ENCODE measurements around the gene ASTE1.
"Not testable (repeated sequence)": the region's sequence is repeated elsewhere in the genome, so short reads cannot be mapped to it uniquely, and the experiment has no call there.

The ASTE1 gene

DNA sequence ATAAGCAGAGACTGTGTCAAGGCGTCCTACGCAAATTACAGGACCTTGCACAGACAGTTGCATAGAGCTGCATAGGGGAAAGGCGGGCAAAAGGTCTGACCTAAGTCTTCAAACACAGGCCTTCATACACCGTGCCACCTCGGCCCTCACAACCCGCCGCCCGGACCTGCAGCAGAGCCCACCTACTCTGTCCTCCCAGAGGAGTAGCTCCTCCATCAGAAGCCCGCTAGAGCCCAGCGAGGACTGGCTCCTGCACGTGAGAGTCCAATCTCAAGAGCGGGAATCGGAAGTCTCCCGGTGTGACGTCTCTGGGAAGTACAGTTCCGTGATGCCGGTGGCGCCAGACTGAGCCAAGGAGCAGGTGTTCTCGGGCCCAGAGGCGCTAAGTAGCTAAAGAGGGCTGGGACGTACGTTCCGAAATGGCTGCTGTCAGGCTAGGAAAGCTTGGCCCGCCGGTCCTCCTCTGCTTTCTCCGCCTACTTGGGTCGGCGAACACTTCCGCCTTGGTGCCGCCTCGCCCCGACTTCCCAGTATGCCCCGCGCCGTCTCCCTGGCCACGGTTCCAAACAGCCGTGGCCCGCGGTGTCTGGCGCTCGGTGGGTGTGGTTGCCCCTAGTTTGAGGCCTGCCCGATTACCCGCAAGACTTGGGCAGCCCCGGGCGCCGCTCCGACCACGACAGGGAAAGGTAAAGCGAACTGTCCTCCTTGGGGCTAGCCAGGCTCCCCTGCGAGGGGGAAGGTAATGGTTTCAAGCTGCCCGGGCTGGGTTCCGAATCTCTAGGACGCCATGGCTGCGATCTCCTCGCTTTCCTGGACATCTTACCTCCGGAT lies at the start of gene ASTE1, which contains the start of gene NEK11:
ASTE1 (minus strand) TSS at position 505 of the 831 bp plus-strand sequence. CDS start 1,519 bp downstream, outside the sequence.
NEK11 (plus strand) TSS at position 557 of the 831 bp plus-strand sequence. CDS start 2,832 bp downstream, outside the sequence.
- peak; percentile 80 to 87 for DNase-seq (ENCODE audit: extremely low read depth in 1 of 2, low read depth in 1 of 2)

DNA sequence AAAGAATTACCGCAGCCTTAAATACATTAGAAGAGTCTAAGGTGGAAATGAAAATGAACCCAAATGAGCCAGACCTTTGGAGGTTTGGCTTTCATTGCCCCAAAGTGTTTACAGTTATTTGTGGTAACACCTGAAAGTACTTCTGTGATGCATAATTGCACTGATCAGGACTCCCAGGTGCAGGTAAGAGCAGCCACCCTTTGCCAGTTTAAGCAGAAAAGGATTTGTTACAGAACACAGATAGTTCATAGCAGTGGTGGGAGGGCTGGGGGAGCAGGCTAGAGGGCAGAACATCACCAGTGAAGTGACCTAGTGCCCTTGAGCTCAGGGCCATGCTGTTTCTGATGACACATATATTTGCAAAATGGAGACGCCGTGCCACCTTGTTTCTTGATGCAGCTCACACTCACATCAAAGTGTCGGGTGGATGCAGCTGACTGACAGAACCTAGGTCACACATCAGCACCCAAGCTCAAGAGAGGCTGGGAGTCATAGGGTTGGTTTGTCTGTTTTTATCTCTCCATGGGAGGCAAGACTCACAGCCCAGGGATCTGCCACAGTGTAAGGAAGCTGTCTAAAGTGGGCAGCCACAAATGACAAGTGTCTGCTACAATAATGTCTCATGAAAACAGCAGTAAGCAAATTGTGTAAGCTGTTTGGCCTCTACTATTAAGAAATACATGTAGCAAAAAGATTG lies 49.2 kb upstream of the ASTE1 start:
- DNase-seq (ENCODE audit: extremely low read depth in 1 of 2, low read depth in 1 of 2): no peak

DNA sequence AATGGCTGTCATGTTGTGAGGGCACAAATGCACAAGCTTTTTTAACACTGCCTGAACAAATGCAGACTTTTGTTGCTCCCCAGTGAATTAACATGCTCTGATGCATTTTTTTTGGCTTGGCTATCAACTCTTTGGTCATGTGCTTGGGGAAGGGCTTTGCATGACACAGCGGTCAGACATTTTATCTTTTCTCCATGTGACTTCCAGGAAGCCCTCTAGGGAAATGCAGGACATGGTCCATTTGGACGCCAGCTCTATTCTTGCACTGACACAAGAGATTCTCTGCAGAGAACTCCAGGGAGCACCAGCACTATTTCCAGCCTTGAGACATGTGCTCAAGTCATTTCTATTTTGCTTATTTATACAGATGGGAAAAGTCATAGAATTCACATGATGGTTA lies 46.2 kb upstream of the ASTE1 start:
- no peak for DNase-seq (ENCODE audit: extremely low read depth in 1 of 2, low read depth in 1 of 2)

- no peak for DNase-seq (ENCODE audit: extremely low read depth in 1 of 2, low read depth in 1 of 2)
Measured at GRCh38 chr3:131072099-131072559, 45.5 kb upstream of the ASTE1 start.

GRCh38 chr3:131067983-131068382 lies 41.4 kb upstream of the ASTE1 start:
- DNase-seq (ENCODE audit: extremely low read depth in 1 of 2, low read depth in 1 of 2): no peak

DNA sequence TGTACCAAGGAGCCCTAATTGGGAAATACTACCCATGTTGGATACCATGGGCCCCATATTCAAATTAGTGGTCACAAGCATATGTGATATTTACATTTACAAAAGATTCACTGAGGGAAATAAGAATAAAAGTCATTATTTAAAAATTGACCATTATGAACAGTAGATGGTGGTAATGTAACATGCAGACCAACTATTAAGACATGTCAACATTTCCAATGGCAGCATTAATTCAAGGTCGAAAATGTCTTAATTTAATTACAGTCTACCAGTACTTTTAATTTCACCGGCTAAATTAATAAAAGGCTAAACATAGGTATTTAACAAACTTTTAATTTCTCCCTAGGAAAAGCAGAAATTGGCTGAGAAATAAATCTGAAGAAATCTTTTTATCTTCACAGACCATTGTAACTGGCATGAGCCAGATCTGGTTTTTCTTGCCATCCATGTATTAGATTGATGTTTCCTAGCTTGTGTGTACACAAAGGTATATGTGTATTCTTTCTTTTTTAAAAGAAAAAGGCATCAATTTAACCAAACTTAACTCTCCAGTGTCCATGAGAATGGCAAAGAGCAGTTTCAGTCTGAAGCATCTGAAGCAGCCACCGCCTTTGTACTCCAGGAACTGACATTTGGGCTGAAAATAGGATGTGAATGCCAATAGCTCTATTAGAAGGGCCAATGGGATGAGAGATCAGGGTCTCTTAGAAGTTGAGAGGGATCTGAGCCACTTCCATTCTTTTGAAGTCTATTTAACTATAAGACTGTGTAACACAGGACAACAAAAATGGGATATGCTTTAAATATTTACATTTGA lies 26.6 kb upstream of the ASTE1 start:
- no peak for DNase-seq (ENCODE audit: extremely low read depth in 1 of 2, low read depth in 1 of 2)

DNA sequence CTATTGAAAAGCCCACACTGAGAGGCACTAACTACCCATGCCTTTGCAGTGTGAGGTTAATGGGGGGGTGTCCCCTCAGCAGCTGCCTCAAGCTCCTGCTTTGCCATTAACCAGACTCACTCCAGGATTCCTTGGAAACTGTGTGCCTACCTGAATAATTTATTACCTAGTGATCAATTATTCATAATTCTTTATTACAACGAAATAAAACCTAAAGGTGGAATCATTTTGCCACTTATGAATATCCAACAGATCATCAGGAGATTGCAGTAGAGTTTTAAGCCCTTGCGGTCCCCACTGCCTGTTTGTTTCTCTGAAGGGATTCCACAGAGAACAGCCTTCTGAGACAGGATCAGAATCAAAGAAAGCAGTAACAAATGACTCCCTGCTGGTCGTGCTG lies 23.4 kb upstream of the ASTE1 start:
- no peak for DNase-seq (ENCODE audit: extremely low read depth in 1 of 2, low read depth in 1 of 2)

DNA sequence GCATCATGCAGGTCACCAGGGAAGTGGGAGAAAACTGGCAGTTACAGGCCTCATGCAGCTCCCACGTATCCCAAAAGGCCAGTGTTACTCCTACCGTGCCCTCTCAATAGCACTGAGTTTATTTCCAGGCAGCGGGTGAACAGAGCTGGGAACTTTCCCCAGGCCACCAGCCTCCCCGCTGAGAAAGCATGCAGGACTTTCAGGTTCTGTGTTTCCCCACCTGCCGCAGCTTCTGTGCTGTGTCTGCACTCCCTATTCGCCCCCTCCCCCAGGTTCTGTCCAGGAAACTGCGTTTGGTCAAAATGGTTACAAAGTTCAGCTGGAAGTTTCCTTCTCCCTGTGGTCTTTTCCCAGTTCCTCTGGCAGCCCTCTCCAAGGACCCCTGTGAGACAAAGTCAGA lies 21.4 kb upstream of the ASTE1 start:
- DNase-seq (ENCODE audit: extremely low read depth in 1 of 2, low read depth in 1 of 2): no peak

DNA sequence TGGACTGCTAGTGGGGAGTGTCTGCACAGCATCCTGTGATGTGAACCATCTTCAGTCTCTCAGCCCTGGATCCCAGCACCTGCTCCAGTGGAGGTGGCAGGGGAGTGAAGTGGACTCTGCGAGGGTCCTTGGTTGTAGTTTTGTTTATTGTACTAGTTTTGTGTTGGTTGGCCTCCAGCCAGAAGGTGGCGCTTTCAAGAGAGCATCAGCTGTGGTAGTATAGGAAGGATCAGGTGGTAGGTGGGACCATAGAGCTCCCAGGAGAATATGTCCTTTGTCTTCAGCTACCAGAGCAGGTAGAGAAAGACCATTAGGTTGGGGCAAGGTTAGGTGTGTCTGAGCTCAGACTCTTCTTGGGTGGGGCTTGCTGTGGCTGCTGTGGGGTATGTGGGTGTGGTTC lies 21.0 kb upstream of the ASTE1 start:
- no peak for DNase-seq (ENCODE audit: extremely low read depth in 1 of 2, low read depth in 1 of 2)

- DNase-seq (ENCODE audit: extremely low read depth in 1 of 2, low read depth in 1 of 2): not testable (repeated sequence)
Measured at GRCh38 chr3:131042271-131042985, 15.8 kb upstream of the ASTE1 start.

- DNase-seq (ENCODE audit: extremely low read depth in 1 of 2, low read depth in 1 of 2): no peak
Measured at GRCh38 chr3:131038326-131038725, 11.7 kb upstream of the ASTE1 start.

DNA sequence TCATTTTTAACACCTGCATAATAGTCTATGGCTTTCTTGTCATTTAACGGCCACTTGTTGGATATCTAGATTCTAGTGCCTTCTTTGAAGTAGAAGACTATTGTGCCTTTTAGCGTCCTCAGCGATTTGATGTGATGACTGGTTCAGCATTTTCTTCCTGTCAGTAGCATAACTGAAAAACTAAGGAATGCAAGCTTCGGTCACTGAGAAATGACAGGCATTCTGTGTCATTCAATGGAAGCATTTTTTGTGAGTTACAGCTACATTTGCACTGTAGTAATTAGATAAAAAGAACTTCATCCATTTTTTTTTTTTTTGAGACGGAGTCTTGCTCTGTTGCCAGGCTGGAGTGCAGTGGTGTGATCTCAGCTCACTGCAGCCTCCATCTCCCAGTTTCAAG lies 10.4 kb upstream of the ASTE1 start:
- no peak for DNase-seq (ENCODE audit: extremely low read depth in 1 of 2, low read depth in 1 of 2)

DNA sequence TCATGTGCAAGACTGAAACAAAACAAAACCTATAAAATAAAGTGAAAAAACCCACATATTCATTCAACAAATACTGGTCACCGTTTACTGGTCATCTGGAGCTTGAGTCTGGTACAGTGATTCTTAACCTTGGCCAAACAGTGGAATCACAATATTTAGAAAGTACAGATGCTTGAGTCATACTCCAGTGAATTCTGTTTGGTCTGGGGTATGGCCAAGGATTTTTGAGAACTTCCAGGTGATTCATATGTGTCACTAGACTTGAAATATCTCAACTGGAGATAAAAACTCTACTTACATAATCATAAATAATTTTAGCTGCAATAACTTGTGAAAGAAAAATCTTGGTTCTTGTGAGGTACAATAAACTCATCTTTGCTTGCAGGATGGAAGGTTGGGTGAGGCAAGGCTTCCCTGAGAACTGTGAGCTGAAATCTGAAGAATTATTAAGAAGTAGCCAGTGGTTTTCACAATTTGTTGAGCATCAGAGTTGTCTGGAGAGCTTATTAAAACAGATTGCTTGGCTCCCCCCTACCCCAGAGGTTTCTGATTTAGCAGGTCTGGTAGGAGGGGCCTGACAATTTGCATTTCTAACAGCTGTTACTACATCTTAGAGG lies 9.7 kb upstream of the ASTE1 start:
- no peak for DNase-seq (ENCODE audit: extremely low read depth in 1 of 2, low read depth in 1 of 2)

DNA sequence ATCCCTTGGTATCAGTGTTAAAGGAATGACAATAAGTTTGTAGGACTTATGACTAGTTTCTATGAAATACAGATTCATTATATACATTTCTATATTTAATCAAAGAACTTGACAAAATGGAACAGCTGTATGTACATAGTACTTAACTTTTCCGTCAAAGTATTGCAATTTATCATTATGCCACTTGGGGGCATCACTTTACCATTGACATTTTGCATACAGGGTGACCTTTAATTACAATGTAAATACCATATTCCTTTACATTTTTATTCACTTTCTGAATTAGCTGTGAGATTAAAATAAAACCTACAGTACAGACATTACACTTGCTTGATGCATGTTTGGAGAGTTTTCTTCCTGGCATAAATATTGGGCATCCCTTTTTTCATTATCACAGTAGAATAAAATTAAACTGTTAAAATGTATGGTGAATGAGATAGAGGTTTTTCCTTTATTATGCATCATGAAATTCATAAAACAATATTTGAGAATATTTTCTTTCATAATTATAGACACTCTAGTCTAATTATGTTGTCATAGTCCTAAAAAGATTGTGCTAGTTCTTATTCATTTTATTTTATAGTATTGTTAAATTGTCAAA lies 7.0 kb upstream of the ASTE1 start:
- DNase-seq (ENCODE audit: extremely low read depth in 1 of 2, low read depth in 1 of 2): no peak

GRCh38 chr3:131031660-131032059 lies 5.0 kb upstream of the ASTE1 start:
- DNase-seq (ENCODE audit: extremely low read depth in 1 of 2, low read depth in 1 of 2): no peak

DNA sequence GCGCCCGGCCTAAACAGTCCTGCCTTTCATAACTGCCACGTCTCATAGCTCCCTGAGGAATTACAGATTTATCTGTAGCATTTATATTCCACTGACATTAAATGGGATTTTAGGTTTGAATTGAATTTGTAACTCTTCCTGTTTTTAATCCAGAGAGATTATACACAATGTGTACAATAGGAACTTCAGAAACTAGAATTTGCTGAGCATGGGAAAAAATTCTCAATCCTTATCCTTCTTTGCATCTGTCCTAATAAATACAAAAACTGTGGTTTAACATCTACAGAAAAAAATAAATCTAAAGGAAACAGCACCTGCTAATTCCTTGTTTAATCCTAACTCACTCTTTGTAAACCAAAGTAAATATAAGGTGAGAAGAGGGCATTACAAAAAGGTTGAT lies 2.2 kb upstream of the ASTE1 start:
- DNase-seq (ENCODE audit: extremely low read depth in 1 of 2, low read depth in 1 of 2): no peak

DNA sequence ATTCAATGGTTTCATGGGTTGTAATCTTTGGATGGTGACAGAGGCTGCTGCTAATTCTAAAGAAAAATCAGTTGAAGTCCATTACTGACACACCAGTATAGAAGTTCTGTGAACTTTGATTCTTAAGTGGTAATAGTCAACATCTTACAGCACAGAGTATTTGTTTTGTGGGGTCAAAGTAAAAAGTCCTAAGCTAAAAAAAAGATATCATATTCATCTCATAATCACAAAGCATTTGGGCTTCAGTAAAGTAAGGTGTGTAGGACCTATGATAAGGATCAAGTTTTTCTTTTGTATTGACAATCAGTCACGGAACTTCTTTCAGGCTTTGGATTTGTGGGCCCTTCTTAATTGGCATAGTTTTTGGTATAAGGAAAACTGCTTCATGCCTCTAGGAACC lies 1.1 kb downstream of the ASTE1 start:
- DNase-seq (ENCODE audit: extremely low read depth in 1 of 2, low read depth in 1 of 2): no peak

- no peak for DNase-seq (ENCODE audit: extremely low read depth in 1 of 2, low read depth in 1 of 2)
Measured at GRCh38 chr3:131020122-131020693, 6.4 kb downstream of the ASTE1 start.

DNA sequence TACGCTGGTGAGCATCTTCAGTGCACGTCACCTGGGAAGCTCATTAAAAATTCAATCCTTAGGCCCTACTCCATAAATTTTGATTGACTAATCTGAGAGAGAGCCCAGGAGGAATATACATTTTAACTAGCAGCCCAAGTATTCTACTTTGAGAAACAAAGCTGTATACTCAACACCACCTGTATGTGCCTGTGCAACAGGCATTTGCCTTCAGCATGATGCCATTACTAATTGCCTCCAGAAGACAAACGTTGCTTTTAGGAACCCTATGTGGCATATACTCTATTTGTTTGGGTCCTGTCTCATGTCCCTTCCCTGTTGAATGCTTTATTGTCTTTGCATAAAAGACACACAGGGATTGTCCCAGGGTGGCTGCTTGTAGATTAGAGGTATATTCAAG lies 7.7 kb downstream of the ASTE1 start:
- no peak for DNase-seq (ENCODE audit: extremely low read depth in 1 of 2, low read depth in 1 of 2)
